Activated T-helper 1 cell treated with anti-CD3 and anti-CD28 coated beads, Interleukin-2, amount 50 U/mL, for 16 hours (primary cell): ENCODE results near the gene ATP1B1.

Experiments
- DNase-seq, 2 donors: peaks; one replicate each; pipeline ENCODE4 v3.0.0-alpha.2; 2020; ENCODE audit warnings: low read depth in 1 of 2, low spot score in 1 of 2

ATP1B1 gene

GRCh38 chr1:169094897-169095569 lies 11.5 kb upstream of the ATP1B1 start:
- DNase-seq, result no peak

- DNase-seq, result no peak
These were observed 8.1 kb upstream of the ATP1B1 start for GRCh38 chr1:169098380-169098779.

DNA sequence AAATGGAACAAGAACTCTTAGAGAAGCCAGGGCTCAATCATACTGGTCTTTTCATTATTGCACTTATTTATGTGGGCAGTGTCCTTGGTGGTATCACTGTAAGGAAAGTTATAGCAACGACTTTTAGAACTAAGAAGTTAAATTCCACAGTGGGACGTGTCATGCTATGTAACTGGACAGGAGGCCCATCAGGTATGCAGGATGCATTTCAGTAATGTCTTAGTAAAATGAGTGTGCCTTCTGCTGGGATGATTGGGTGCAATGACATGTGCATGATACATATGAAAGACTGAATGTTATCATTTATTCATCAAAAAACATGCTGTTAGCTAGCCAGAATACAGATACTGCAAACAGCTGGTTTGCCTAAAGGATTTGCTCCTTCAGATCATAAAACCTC lies 6.9 kb upstream of the ATP1B1 start:
- DNase-seq, result no peak

GRCh38 chr1:169100208-169100607 lies 6.3 kb upstream of the ATP1B1 start:
- no peak for DNase-seq

GRCh38 chr1:169100651-169101088 lies 5.8 kb upstream of the ATP1B1 start:
- DNase-seq, result no peak

DNA sequence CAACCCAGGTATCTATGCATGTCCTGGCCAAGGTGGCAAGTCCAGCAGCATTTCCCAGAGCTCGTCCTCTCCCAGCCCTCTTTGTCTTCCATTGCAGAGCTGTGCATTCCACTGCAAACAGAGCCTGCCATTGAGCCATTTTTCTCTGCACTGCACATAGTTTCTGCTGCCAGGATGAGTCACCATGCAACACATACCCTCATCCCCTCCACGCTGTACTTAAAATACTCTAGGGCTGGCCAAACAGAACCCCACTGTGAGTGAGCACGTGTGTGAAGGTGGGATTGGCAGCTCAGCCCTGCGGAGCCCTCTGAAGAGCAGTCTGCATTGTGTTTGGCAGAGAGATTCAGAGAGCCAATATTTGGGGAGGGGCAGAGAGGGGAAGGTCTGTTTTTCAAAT lies 3.9 kb upstream of the ATP1B1 start:
- no peak for DNase-seq

DNA sequence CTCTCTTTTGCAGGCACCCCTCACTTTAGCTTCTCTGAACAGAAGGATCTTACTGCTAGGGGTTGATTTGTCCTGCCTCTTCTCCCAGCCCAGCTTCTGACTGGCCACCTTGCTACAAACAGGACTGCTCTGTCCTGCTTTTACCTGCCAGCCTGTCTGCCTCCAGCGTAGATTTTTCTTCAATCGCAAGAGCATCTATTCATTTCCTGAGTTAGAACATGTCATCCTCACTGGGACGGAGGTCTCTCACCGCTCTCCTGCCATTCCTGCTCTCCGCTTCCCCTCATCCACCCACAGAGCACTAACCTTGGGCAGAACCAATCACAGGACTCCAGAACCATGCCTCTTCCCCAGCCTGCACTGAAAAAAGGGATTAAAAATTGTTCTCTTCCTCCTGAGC lies 3.5 kb upstream of the ATP1B1 start:
- DNase-seq, result no peak

DNA sequence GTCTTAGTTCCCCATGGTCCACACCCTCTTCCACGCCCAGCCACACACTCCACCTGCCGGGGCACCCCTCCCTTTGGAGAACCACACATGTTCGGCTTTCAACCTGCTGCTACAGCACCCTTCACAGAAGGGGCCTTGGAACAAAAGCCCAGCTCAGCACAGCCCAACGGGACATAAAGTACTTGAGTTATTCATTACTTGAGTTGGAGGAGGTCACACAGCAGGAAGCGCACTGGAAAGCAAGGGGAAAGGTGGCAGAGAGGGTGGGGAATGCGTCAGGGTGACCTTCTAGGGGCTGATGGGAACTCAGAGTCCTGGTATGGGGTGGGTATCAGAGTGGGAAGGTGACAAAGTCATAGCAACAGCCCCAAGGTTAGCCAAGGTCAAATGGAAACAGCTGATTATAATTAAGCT lies 3.0 kb upstream of the ATP1B1 start:
- DNase-seq, result no peak

DNA sequence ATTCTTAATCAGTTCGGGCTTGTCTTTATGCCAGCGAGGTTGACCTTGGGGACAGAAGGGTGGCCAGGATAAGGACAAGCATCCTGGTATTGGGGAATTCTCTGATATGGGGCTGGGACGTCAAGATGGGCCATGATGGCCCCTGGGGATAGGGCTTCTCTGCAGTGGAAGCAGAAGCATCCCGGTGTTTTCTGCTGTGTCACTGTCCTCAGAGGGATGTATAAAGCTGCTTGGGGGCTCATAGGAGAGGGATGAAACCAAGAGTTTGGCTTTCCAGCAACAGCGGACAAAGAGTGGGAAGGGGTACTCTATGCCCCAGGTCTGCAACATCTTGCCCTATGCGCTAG lies 1.4 kb upstream of the ATP1B1 start:
- DNase-seq, result no peak

GRCh38 chr1:169105434-169106094 lies 926 bp upstream of the ATP1B1 start:
- peak in 1 of 2 donors; percentile 22 for DNase-seq

GRCh38 chr1:169106921-169107602 lies 572 bp downstream of the ATP1B1 start:
- DNase-seq, result no peak

- DNase-seq, result no peak
These were observed 1.2 kb downstream of the ATP1B1 start for GRCh38 chr1:169107603-169108208.

DNA sequence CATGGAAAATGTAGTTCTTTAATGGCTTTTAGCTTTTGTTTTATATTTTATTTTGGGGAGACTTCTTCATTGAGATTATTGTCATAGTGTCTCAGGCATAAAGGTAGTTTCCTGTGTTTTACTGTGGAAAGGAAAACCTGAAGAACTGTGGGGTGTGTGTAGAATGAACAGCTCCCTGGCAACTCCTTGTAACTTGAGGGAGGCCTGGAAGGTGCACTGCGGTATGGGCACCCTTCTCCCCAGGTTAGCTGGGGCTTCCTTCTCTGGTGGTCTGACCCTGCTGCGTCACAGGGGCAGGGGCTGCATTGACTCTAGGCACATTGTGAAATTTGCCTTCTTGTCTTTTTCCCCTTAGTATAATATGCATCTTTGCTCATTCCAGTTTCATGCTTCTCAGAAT lies 1.7 kb downstream of the ATP1B1 start:
- no peak for DNase-seq

GRCh38 chr1:169108863-169109560 lies 2.5 kb downstream of the ATP1B1 start:
- DNase-seq, result no peak

DNA sequence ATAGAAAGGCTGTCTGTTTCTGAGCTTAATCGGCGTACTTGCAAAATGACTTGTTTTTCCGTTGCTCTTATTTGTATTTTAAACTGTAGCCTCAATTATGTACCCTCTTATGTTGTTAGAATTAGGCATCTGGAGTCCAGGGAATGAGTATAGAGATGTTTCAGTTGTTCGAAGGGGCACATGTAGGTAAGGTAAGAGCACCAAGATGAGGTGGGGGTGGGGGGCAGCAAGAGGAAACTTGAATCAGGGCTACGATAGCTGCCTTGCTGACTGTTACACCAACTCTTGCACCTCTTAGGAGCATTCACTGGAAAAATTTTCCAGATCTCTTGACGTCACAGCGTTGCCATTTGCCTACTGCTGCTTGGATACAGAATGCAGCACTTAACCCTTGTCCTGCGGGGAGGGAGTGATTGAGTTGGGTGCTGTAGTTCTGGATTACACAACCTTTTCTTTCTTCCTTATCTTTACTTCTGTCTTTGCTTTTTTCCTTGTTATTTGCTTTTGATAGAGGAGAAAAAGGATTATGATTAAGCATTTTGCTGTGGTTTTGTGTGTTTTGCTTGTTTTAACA lies 3.2 kb downstream of the ATP1B1 start:
- no peak for DNase-seq

DNA sequence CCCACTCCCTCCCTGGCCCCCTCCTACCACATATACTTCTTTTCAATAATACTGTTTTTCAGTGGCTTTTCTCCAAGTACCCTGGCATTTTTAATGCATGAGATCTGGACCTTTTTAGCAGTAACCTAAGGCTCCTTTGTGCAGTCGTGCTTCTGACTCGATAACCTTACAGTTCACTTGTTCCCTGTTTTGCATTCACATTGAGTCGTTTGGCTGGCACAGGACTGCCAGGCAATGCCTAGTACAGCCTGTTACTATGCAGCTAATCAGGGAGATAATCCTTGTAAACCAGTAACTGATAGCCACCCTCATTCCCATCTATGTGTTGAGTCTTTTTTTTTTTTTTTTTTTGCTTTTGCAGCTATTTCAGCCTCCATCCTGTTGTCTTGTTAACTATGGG lies 3.7 kb downstream of the ATP1B1 start:
- DNase-seq, result no peak

DNA sequence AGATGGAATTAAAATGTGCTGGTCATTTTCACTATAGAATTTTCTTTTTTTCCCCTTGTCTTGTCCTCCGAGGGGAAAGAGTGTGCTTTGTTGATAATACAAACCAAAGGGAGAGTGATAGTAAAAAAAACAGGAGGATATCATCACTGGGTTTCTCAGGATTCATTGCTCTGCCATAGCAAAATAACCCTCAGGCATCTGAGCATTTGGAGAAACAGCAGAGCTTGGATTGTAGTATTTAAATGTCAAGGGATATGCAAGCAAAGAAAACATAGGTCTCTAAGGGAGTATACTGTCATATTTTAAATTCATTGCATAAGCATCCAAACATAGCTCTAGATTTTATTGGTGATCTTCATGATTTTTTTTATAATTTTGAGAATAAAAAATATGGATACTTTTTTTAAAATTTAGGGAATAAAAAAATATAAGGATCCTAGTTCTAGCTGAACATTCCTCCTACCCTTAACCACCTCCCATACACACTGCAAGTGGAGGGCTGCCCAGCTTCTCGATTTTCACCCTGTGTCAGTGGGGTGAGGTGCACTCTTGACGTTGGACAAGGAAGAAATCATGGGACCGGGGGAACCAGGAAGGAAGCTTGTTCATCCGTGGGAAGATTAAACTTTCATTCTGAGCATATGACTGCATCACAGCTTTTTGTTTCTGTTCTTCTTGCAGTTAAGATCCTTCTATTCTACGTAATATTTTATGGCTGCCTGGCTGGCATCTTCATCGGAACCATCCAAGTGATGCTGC lies 4.4 kb downstream of the ATP1B1 start:
- no peak for DNase-seq

DNA sequence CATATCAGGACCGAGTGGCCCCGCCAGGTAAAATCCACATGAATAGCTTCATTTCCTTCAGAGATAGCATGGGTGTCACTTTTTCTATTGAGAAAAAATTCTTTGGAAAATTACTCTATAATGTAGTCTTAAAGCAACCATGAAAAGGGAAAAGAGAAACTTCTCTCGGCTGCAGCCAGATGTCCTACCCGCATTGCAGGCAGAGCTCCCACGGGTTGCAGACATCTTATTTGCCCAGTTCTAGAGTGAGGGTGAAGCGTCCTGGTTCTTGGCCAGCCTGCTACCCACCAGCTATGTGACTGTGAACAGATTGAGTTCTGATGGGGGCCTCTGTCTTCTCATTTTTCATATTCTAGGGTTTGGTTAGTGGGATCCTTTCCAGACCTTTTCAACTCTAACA lies 5.0 kb downstream of the ATP1B1 start:
- no peak for DNase-seq

- DNase-seq, result no peak
These were observed 5.8 kb downstream of the ATP1B1 start for GRCh38 chr1:169112241-169112640.

GRCh38 chr1:169113613-169114119 lies 7.2 kb downstream of the ATP1B1 start:
- DNase-seq, result no peak
